ENCODE results near the gene GNB3. TPM values are rescaled to one million over a fixed set of nuclear protein-coding genes. Genes with fewer than 3 reads are reported as not detected.

Gene GNB3
- total RNA-seq (2014; rRNA removed; shearing (Covaris generic)) (3.6 and 5.0 TPM in 2 replicates), total RNA-seq (2022) (20.4 and 23.7 TPM in 2 replicates), Bru-seq, nascent RNA (percentile 46 among the genes with signal in this experiment), BruChase-seq, experiment 1, labeled RNA remaining after a 6-hour chase (percentile 51 among the genes with signal in this experiment), BruChase-seq, experiment 2, labeled RNA remaining after a 2-hour chase (percentile 43 among the genes with signal in this experiment)
- long read RNA-seq, transcript GNB3-201 (11 exons, 1,923 nt) = major isoform, 5 of 30 reads
- long read RNA-seq, partial matches to known transcripts = 15 of 30 reads
- long read RNA-seq, other reads (novel, unspliced or antisense) = 9 of 30 reads

GRCh38 chr12:6840761-6841515, at the start of gene GNB3:
Gene GNB3 (plus strand): TSS chr12:6840925. CDS start chr12:6841288, 363 bp downstream.
- intact Hi-C loops (cut with micrococcal nuclease; ENCODE audit: unreplicated experiment) = loop anchor here (1.0 kb wide), 1 partner anchor 27 kb away; no protein-coding TSS in a partner anchor
- peak; percentile 39 for DNase-seq (ENCODE audit: low spot score)
- no TSS peak for BruUV-seq (replicated peaks)
- POLR2A ChIA-PET = interaction anchor here (0.6 to 4.4 kb wide), 11 partner anchors 7 to 307 kb away, joined by 3 to 101 read pairs (median 6); partner anchors contain the start of genes CDCA3, COPS7A, GAPDH and LRRC23
- H3K4me2 ChIP-seq (ENCODE audit: low read length) = peak within 1 kb of the TSS; percentile 81
- no peaks in the 10 kb centered on the region for H3K9me3 ChIP-seq (ENCODE audit: low read length)
- CTCF ChIA-PET (ENCODE audit: unreplicated experiment) = interaction anchor here (1.1 to 3.2 kb wide), 4 partner anchors 11 to 88 kb away, joined by 5 to 14 read pairs (median 8); partner anchors contain the start of genes CDCA3, MLF2, SPSB2 and USP5
- H3K27ac ChIP-seq (ENCODE audit: low read depth, low read length, poor library complexity, severe bottlenecking) = peak within 1 kb of the TSS; percentile 92
- no peaks in the 10 kb centered on the region for H3K79me2 ChIP-seq (ENCODE audit: insufficient read depth, low read depth, low read length)
- no peaks in the 10 kb centered on the region for H4K20me1 ChIP-seq (ENCODE audit: insufficient read depth, low read length)
- H3K4me1 ChIP-seq (ENCODE audit: insufficient read depth, low read length, poor library complexity, severe bottlenecking) = peaks cover 55% of the 10 kb centered on the region
- no peak within 1 kb of the TSS for H2AFZ ChIP-seq (ENCODE audit: low read length)
- TF ChIP-seq EZH2phosphoT487 (IDR thresholded peaks at IDR 0.05; ENCODE audit: borderline replicate concordance, low read depth, low read length) (no peak), CTCF (conservative IDR thresholded peaks at IDR 0.05; ENCODE audit: low read length) (no peak)
- H3K4me3 ChIP-seq (ENCODE audit: low read depth, low read length, poor library complexity, severe bottlenecking) = peak within 1 kb of the TSS; percentile 57
- peaks cover 15% of the 10 kb centered on the region for H3K36me3 ChIP-seq (ENCODE audit: insufficient read depth, low read length)
- no peaks in the 10 kb centered on the region for H3K9me2 ChIP-seq (ENCODE audit: insufficient read depth, low read length)

DNA sequence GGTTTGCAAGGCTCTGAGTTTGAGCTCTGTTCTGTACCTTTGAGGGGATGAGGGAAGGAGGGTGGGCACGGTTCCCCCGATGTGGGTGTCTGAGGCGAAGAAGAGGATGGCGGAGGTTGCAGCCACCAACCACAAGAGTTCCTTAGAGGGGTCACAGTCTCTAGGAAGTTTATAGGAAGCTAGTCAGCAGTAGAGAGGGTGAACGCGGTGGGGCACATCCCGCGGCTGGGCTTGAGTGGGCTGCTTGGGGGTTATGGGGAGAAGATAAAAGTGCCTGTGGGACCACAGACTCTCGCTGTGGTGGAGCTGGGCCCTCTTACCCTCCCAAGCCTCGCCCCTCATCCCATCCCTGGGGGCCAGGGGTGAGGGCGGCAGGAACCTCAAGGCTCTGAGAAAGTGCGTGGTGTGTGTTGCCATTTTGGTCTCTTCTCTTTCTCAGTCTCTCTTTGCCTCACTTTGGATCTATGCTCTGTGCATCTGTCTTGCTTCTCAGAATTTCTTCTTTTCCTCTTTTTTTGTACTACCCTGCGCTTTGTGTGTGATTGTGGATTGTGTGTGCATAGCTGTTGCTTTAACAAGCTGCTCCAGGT, 48.7 kb upstream of the GNB3 start:
- Histone ChIP-seq H3K79me2 (ENCODE audit: insufficient read depth, low read depth, low read length) (no peaks in the 10 kb centered on the region), H3K4me2 (ENCODE audit: low read length) (peak overlapping the region; percentile 1; the same call in 1 of the 2 replicates), H2AFZ (ENCODE audit: low read length) (peak overlapping the region; percentile 27), H4K20me1 (ENCODE audit: insufficient read depth, low read length) (no peaks in the 10 kb centered on the region), H3K9me2 (ENCODE audit: insufficient read depth, low read length) (no peaks in the 10 kb centered on the region), H3K36me3 (ENCODE audit: insufficient read depth, low read length) (no peaks in the 10 kb centered on the region), H3K4me3 (ENCODE audit: low read depth, low read length, poor library complexity, severe bottlenecking) (no peak overlapping the region), H3K9me3 (ENCODE audit: low read length) (no peaks in the 10 kb centered on the region), H3K4me1 (ENCODE audit: insufficient read depth, low read length, poor library complexity, severe bottlenecking) (peaks cover 17% of the 10 kb centered on the region), H3K27ac (ENCODE audit: low read depth, low read length, poor library complexity, severe bottlenecking) (no peak overlapping the region)
- ChIA-PET CTCF (ENCODE audit: unreplicated experiment) (interaction anchor here (0.6 to 1.1 kb wide), 2 partner anchors 14 to 39 kb away, joined by 3 to 4 read pairs; partner anchors contain the start of gene MLF2), POLR2A (interaction anchor here (1.1 to 2.0 kb wide), 2 partner anchors 9 to 17 kb away, joined by 3 to 7 read pairs; no protein-coding TSS in a partner anchor)
- no peak for DNase-seq (ENCODE audit: low spot score)
- no TSS peak for BruUV-seq (replicated peaks)
- intact Hi-C loops (cut with micrococcal nuclease; ENCODE audit: unreplicated experiment) = no loop called here
- TF ChIP-seq EZH2phosphoT487 (IDR thresholded peaks at IDR 0.05; ENCODE audit: borderline replicate concordance, low read depth, low read length) (no peak), CTCF (conservative IDR thresholded peaks at IDR 0.05; ENCODE audit: low read length) (no peak)
